Dendritic cell treated with granulocyte-macrophage colony-stimulating factor and Interleukin-4, amounts not matched to agents 40 ng/mL and 50 ng/mL, for 4 days (primary cell): ENCODE measurements around the gene SH3PXD2A.

Experiments used
- H3K27ac Mint-ChIP-seq: one replicate; pipeline ENCODE4 v1.8.0; 2022; ENCODE audit warnings: mild to moderate bottlenecking, mixed read lengths
- H3K27me3 Mint-ChIP-seq: one replicate; pipeline ENCODE4 v1.8.0; 2022; ENCODE audit warnings: mild to moderate bottlenecking, mixed read lengths
- H3K36me3 Mint-ChIP-seq: one replicate; pipeline ENCODE4 v1.8.0; 2022; ENCODE audit warnings: low read depth, mixed read lengths
- H3K4me1 Mint-ChIP-seq: one replicate; pipeline ENCODE4 v1.8.0; 2022; ENCODE audit warnings: low read depth, mixed read lengths
- H3K4me3 Mint-ChIP-seq: one replicate; pipeline ENCODE4 v1.8.0; 2022; ENCODE audit warnings: mild to moderate bottlenecking, moderate library complexity, mixed read lengths
- H3K9me3 Mint-ChIP-seq: one replicate; pipeline ENCODE4 v1.8.0; 2022; ENCODE audit warnings: mixed read lengths
- intact Hi-C: fragments of 100-400 bp; cut with micrococcal nuclease; formaldehyde crosslinking; loops from one replicate; pipeline ENCODE4 v1.15.0; 2022

The SH3PXD2A gene

DNA sequence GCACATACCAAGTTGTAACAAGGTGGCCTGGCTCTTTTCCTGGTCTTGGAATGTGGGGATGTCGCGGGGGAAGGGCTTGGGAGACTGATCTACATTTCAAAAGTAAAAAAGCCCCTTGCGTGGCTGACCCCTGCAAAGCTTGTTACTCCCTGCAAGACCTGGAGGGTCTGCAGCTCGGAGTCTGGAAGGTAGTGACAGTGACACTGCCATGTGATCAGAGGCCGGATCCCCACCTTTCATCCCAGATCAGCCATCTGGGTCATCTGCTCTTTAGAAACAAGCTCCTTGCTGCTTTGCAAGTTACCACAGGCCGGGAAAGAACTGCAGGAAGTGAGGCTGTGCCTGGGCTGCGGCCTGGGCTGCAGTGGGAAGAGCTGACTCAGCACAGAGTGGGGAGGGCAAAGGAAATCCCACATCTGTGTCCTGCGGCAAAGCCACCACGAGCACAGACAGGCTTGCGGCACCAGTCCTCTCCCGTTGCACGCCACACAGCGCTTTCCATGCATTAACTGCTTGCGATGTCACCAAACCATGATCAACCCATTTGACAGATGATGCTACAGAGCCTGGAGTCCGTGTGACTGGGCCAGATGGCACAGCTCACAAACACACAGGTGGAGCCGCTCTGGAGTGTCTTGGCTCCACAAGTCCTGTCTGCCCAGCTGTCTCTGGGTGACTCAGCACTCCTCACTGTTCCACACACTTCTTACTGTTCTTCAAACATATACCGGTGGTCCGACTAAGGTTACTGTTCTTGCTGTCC, 97.7 kb downstream of the SH3PXD2A start:
- intact Hi-C loops: no loop called here
- H3K4me1 Mint-ChIP-seq: peaks cover 44% of the 10 kb centered on the region

GRCh38 chr10:103756277-103756869, 99.0 kb downstream of the SH3PXD2A start:
- peaks cover 33% of the 10 kb centered on the region for H3K4me1 Mint-ChIP-seq
- H3K27ac Mint-ChIP-seq: peak overlapping the region; percentile 30
- no peaks in the 10 kb centered on the region for H3K36me3 Mint-ChIP-seq
- peaks cover 7% of the 10 kb centered on the region for H3K27me3 Mint-ChIP-seq
- H3K9me3 Mint-ChIP-seq: no peaks in the 10 kb centered on the region
- no peak overlapping the region for H3K4me3 Mint-ChIP-seq
- intact Hi-C loops: no loop called here

More for the DNA sequence above, 97.7 kb downstream of the SH3PXD2A start:
- Mint-ChIP-seq H3K4me3 (peak overlapping the region; percentile 17), H3K9me3 (no peaks in the 10 kb centered on the region), H3K36me3 (no peaks in the 10 kb centered on the region), H3K27me3 (peaks cover 8% of the 10 kb centered on the region), H3K27ac (peak overlapping the region; percentile 30)

DNA sequence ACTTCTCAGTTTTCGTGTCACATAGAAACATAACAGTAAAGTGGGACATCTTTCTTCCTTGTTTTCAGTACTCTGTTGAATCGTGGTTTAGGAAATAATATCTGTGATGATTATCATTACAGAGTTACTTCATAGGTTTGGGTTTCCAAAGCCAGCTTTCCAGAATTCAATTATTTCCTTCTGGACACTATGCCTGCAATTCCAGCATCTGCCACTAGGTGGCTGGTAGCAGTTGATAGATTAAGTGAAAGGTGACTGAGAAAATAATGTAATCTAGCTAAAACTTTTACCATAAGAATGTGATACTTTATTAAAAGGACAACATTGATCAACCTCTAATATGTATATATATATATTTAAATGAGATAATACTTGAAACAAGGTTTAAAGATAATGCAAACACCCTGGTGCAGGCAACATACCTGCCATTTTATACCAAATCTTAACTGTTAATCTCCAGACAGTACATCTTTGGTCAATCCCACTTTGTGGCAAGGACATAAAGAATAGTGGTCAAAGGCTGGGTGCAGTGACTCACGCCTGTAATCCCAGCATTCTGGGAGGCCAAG, 102.6 kb downstream of the SH3PXD2A start:
- intact Hi-C loops: no loop called here
- H3K36me3 Mint-ChIP-seq: no peaks in the 10 kb centered on the region

GRCh38 chr10:103751667-103752290, 103.6 kb downstream of the SH3PXD2A start:
- Mint-ChIP-seq H3K9me3 (no peaks in the 10 kb centered on the region), H3K4me1 (peaks cover 10% of the 10 kb centered on the region), H3K4me3 (no peak overlapping the region), H3K27ac (no peak overlapping the region), H3K36me3 (no peaks in the 10 kb centered on the region), H3K27me3 (peaks cover 3% of the 10 kb centered on the region)
- intact Hi-C loops: no loop called here

More for the DNA sequence above, 102.6 kb downstream of the SH3PXD2A start:
- Mint-ChIP-seq H3K9me3 (no peaks in the 10 kb centered on the region), H3K4me3 (no peak overlapping the region), H3K27me3 (peaks cover 4% of the 10 kb centered on the region), H3K4me1 (peaks cover 19% of the 10 kb centered on the region), H3K27ac (no peak overlapping the region)

DNA sequence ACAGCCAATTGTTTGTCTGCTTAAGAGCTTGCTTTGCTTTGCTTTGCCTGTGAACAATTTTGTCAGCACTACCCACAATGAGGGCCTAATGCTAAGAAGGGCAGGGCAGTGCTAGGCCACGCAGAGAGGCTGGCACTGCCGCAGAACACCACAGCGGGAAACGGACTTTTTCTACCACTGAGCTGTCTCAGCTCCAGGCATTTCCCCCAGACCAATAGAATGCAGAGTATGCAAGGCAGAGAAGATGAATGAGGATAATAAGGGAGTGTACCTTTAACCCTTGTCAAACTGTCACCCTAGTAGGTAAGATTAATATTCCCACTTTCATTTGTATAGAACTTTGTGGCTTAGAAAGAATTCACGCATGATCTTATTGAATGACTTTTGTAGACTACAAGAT, 104.5 kb downstream of the SH3PXD2A start:
- no peaks in the 10 kb centered on the region for H3K9me3 Mint-ChIP-seq
- no peak overlapping the region for H3K4me3 Mint-ChIP-seq
- no peak overlapping the region for H3K27ac Mint-ChIP-seq
- peaks cover 6% of the 10 kb centered on the region for H3K4me1 Mint-ChIP-seq
- intact Hi-C loops: no loop called here
- H3K27me3 Mint-ChIP-seq: peaks cover 1% of the 10 kb centered on the region
- H3K36me3 Mint-ChIP-seq: no peaks in the 10 kb centered on the region

DNA sequence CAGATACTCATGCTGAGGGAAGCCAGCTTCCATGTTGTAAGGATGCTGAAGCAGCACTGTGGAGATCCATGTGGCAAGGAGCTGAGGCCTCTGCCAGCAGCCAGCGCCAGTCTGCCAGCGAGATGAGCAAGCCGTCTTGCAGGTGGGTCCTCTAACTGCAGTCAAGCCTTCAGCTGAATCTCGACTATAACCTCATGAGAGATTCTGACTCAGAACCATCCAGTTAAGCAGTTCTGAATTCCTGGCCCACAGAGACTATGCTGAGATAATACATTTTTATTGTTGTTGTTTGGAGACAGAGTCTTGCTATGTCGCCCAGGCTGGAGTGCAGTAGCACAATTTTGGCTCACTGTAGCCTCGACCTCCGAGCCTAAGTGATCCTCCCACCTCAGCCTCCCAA, 105.6 kb downstream of the SH3PXD2A start:
- peaks cover 6% of the 10 kb centered on the region for H3K4me1 Mint-ChIP-seq
- no peaks in the 10 kb centered on the region for H3K9me3 Mint-ChIP-seq
- intact Hi-C loops: no loop called here
- H3K36me3 Mint-ChIP-seq: no peaks in the 10 kb centered on the region
- H3K27ac Mint-ChIP-seq: no peak overlapping the region
- no peaks in the 10 kb centered on the region for H3K27me3 Mint-ChIP-seq
- no peak overlapping the region for H3K4me3 Mint-ChIP-seq

GRCh38 chr10:103748020-103748419, 107.4 kb downstream of the SH3PXD2A start:
- H3K27me3 Mint-ChIP-seq: no peaks in the 10 kb centered on the region
- peaks cover 6% of the 10 kb centered on the region for H3K4me1 Mint-ChIP-seq
- no peak overlapping the region for H3K27ac Mint-ChIP-seq
- no peaks in the 10 kb centered on the region for H3K9me3 Mint-ChIP-seq
- H3K36me3 Mint-ChIP-seq: no peaks in the 10 kb centered on the region
- intact Hi-C loops: no loop called here
- H3K4me3 Mint-ChIP-seq: no peak overlapping the region

- intact Hi-C loops: no loop called here
- Mint-ChIP-seq H3K4me1 (peaks cover 6% of the 10 kb centered on the region), H3K9me3 (no peaks in the 10 kb centered on the region), H3K4me3 (no peak overlapping the region), H3K27me3 (no peaks in the 10 kb centered on the region), H3K36me3 (no peaks in the 10 kb centered on the region), H3K27ac (no peak overlapping the region)
Measured at GRCh38 chr10:103747193-103747865, 108.0 kb downstream of the SH3PXD2A start.

GRCh38 chr10:103746598-103746997, 108.8 kb downstream of the SH3PXD2A start:
- intact Hi-C loops: no loop called here
- Mint-ChIP-seq H3K9me3 (no peaks in the 10 kb centered on the region), H3K27me3 (no peaks in the 10 kb centered on the region), H3K4me1 (peaks cover 6% of the 10 kb centered on the region), H3K4me3 (no peak overlapping the region), H3K27ac (no peak overlapping the region), H3K36me3 (no peaks in the 10 kb centered on the region)

- intact Hi-C loops: no loop called here
- Mint-ChIP-seq H3K36me3 (no peaks in the 10 kb centered on the region), H3K27me3 (no peaks in the 10 kb centered on the region), H3K27ac (no peak overlapping the region), H3K9me3 (no peaks in the 10 kb centered on the region), H3K4me1 (peaks cover 6% of the 10 kb centered on the region), H3K4me3 (no peak overlapping the region)
Measured at GRCh38 chr10:103745341-103746247, 109.8 kb downstream of the SH3PXD2A start.

DNA sequence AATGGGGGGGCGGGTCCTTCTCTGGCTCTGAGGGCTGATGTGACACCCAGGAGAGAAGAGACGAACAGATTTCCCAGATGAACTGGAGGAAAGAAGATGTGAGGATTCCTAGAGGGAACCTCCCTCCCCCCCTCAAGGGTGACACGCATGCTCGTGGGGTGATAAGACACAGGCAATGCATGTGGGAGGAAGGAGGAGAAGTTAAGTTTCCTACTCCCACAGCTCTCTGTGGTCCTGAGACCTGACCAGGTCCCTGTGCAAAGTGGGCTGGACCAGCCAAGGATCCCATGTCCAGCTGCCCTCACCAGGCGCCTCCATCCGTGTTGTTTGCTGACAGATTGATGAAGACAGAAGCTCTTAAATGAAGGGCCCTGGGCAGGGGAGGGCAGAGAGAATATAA, 112.6 kb downstream of the SH3PXD2A start:
- intact Hi-C loops: no loop called here
- Mint-ChIP-seq H3K4me3 (no peak overlapping the region), H3K9me3 (no peaks in the 10 kb centered on the region), H3K27ac (no peak overlapping the region), H3K36me3 (no peaks in the 10 kb centered on the region), H3K4me1 (no peaks in the 10 kb centered on the region), H3K27me3 (no peaks in the 10 kb centered on the region)

DNA sequence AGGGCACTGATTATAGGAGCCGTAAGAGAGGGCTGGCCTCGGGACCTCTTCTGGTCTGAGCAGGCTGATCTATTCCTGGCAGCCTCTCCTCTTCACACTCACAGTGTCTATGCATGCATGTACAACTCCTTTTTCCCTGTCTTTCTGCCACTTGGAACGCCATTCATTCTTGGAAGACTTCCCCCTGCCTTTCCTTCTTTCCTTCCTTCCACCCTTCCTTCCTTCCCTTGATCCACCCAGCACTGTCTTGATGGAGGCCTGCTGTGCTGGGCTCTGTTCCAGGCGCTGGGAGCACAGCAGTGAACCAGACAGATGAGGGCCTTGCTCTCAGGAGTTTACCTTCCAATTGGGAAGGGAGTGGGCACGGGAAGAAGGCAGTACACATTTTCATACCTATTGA, 114.8 kb downstream of the SH3PXD2A start:
- intact Hi-C loops: no loop called here
- H3K27ac Mint-ChIP-seq: no peak overlapping the region
- no peak overlapping the region for H3K4me3 Mint-ChIP-seq
- H3K27me3 Mint-ChIP-seq: no peaks in the 10 kb centered on the region
- no peaks in the 10 kb centered on the region for H3K9me3 Mint-ChIP-seq
- H3K36me3 Mint-ChIP-seq: no peaks in the 10 kb centered on the region
- H3K4me1 Mint-ChIP-seq: no peaks in the 10 kb centered on the region
